GM18907 (cell line): ENCODE results near the gene TMX3.

ENCODE experiments used
- ATAC-seq: cut with Tn5 transposase; IDR thresholded peaks from one replicate; pipeline ENCODE4 v1.9.1; 2021; ENCODE audit warnings: mild to moderate bottlenecking, moderate library complexity; ENCODE audit not compliant: unreplicated experiment

Gene TMX3

GRCh38 chr18:68714712-68715496, at the start of gene TMX3:
Gene TMX3, minus strand, starts transcription at chr18:68715108. Its CDS starts 127 bp downstream, at chr18:68714981.
- peak; percentile 96 for ATAC-seq

- no peak for ATAC-seq
Observed at GRCh38 chr18:68764016-68764415, 49.1 kb upstream of the TMX3 start.

- no peak for ATAC-seq
Observed at GRCh38 chr18:68763083-68763482, 48.2 kb upstream of the TMX3 start.

DNA sequence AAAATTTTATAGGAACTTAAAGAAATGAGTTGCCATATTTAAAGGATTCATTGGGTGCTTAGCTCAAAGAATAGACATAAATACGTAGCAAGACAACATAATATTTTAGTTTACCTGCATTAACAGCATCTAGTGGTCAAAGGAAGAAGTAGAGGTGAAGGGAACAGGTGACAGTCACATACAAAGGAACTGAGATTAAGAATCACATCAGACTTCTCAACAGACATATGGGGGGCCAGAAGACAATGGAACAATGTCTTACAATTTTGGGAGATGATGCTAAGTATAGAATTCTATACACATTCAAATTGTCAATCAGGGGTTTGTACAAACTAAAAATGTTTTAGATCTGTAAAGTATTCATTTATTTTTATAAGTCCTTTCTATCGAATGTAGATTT, 44.4 kb upstream of the TMX3 start:
- ATAC-seq, result no peak

GRCh38 chr18:68757126-68757525, 42.2 kb upstream of the TMX3 start:
- no peak for ATAC-seq

DNA sequence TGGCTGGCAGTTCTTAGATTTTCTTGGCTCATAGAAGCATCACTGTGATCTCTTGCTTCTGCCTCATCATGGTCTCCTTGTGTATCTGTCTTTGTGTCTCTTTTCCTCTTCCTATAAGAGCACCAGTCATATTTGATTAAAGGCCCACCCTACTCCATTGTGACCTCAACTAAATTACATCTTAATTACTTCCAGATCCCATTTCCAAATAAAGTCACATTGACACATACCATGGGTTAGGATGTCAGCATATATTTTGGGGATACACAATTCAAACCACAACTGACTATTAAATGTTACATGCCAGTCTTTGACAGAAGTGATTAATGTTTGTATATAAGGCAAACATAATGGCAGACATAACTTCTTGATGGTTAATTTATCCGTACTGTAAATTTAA, 27.3 kb upstream of the TMX3 start:
- ATAC-seq, result no peak

GRCh38 chr18:68740966-68741365, 26.1 kb upstream of the TMX3 start:
- ATAC-seq, result no peak

DNA sequence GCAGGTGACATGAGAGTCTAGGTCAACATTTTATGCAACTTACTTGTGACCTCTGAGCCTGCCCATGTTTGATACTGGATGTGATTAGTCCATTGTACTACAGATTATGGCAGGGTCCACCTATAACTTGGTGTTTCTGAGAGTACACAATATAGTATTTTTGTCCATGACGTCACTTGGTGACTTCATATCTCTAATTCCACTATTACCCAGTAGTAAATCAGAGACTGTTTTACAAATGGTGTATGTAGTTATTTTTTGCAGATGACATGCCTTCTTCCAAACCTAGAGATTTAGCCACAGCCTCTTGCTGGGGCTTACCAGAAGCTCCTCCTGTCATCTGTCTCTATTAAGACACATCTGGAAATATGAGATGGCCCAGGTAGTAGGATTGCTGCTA, 24.6 kb upstream of the TMX3 start:
- no peak for ATAC-seq

DNA sequence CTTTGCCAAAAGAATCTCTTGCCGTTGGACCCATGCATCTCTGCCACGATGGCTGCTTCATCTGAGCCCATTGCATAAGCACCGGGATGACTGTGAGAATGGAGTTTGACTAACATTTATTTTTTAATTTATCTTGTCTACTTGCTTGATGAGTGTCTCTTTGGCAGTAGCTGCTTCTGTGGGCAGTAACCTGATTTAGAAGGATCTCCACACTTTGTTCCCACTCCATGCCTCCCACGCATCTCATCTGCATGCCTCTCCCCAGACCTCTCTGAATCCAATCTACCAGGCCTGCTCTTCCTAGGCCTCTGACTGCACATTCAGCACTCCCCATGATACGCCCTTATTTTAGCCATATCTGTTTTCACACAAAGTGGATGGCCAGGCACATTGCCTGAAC, 23.7 kb upstream of the TMX3 start:
- no peak for ATAC-seq

DNA sequence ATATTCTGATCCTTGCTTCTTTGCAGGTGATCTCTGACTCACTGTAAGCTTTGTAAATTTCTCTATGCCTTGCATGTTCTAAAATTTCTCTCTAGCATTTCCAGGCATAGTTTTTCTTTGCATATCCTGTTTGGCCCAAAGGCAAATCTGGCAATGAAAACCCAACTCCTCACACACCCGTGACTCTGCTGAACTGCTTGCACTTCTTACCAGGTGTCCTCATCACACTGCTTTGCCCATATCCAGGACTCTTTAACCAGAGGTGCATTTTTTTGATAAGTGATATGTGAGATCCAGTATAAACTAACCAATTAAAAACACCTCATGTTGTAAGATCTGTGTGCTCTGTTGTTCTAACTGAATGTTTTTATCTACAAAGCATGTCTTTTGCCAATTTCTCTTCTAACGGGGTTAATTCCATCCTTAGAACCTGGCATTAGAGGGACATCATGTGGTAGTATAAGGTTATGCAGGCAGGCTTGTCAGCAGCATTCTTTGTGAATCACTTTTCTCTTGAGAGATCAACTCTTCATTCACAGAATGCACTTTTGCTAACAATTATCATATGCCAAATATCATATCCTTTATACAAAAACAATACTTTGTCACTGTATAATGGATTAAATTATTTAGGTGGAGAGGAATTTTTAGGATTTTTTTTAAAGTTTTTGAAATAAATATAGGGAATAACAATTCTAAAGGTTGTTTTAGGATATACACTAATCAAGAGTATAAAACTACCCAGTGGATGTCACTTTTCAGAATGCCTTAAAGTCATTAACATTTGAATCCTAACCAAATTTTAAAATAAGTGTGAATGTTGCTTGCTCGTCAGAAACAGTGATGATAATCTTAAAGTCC, 20.8 kb upstream of the TMX3 start:
- ATAC-seq, result peak; percentile 87

- ATAC-seq, result no peak
Observed at GRCh38 chr18:68734308-68734707, 19.4 kb upstream of the TMX3 start.

DNA sequence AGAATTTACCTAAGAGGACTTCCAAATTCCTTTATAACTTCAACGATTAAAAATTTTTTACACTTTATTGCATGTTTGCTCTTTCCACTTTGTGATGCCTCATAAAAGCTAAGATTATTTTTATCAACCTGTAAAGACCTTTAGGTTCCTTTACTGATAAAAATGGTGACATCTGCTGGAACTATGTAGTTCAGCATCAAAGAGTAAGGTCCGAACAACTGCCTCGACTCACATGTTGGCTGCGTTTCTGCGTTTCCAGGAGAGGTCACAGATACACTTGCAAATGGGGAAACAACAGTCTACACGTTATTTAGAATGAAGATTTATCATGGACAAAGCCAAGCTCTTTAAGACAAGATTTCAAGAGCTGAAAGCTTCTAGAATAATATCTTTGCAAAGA, 18.8 kb upstream of the TMX3 start:
- no peak for ATAC-seq

- no peak for ATAC-seq
Observed at GRCh38 chr18:68728081-68728700, 13.3 kb upstream of the TMX3 start.

DNA sequence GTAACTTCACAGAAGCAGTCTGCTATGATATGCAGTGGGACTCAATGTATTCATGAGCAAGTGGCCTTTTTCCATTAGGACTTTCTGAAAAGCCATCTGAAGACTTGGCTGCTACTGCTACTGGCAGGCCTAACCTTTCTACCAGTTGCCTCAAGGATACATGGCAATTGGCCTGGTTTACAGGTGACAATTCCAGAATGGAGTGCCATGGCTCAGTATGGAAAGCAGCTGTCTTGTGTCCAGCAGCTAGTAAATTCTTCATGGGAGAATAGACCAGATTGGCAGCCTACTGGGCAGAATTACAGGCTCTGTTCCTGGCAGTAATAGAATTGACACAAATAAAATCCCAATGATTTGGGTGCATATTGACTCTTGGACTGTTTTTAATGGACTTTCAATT, 12.6 kb upstream of the TMX3 start:
- no peak for ATAC-seq

DNA sequence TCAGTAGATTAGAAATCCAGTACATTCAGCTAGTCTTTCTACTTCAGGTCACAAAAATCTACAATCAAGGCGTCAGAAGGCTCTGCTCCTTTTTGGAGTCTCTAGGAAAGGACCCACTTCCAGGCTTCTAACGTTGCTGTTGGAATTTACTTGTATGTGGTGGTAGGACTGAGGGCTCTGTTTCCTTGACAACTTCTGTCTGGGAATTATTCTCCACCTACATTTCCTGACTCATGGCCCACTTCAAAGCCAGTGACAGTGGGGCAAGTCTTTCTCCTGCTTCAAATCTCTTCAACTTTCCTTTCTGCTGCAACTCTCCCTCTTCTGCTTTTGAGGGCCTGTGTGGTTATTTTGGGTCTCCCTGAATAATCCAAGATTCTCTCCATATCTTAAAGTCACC, 10.4 kb upstream of the TMX3 start:
- no peak for ATAC-seq

DNA sequence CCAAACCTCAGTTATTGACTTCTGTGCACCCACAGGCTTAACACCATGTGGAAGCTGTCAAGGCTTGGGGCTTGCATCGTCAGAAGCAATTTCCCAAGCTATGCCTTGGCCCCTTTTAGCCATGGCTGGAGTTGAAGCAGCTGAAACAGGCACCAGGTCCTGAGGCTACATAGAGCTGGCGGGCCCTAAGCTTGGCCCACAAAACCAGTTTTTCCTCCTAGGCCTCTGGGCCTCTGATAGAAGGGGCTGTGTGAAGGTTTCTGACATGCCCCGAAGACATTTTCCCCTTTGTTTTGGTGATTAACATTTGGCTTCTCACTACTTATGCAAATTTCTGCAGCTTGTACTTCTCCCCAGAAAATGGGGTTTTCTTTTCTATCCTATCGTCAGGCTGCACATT, 9.1 kb upstream of the TMX3 start:
- ATAC-seq, result no peak

DNA sequence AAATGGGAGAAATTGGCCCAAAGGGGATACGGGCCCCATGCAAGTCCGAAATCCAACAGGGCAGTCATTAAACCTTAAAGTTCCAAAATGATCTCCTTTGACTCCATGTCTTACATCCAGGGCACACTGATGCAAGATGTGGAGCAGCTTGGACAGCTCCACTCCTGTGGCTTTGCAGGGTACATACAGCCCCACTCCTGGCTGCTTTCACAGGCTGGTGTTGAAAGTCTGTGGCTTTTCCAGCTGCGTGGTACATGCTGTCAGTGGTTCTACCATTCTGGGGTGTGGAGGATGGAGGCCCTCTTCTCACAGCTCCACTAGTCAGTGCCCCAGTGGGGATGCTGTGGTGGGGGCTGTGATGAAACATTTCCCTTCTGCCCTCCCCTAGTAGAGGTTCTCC, 8.6 kb upstream of the TMX3 start:
- no peak for ATAC-seq

DNA sequence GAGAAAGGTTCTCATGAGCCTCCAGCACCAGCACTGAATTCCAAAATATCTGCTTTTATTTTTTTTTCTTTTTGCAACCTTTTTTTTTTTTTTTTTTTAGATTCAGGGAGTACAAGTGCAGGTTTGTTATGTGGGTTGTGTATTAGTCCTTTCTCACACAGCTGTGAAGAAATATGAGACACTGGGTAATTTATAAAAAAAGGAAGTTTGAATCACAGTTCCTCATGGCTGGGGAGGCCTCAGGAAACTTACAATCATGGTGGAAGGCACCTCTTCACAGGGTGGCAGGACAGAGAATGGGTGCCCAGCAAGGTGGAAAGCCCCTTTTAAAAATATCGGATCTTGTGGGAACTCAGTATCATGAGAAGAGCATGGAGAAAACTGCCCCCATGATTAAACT, 7.9 kb upstream of the TMX3 start:
- ATAC-seq, result no peak

- peak; percentile 90 for ATAC-seq
Observed at GRCh38 chr18:68721681-68722583, 7.0 kb upstream of the TMX3 start.

DNA sequence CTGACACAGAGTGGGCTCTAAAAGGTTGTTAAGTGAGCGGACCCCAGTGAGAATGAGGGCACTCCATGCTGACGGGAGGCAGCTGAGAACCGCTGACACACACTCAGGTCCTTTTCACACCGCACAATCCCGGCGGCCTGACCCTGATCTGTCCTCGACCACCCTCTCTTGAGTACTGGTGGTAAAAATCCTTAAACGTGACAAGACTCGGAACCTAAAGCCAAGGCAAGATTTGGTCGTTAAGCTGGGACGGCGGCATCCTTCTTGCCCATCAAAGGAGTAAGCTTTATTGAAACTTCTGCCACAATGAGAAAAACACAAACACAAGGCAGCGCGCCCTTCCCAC, 569 bp downstream of the TMX3 start:
- peak; percentile 19 for ATAC-seq

DNA sequence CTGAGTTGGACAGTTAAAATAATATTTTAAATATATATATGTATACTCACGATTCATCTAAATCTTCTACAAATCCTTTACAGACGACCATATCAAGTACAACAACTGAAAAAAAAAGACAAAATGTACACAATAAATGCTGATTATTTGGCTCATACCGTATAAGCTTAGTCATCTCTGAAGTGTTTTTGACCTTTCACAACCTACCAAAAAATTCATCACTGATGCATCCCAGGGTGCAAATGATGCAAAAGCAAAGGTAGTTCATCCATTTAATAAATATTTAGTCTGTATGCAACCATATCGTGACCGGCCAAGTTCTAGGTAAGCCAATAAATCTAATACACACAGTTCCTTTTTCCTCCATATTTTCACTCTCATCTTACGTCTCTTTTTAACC, 1.1 kb downstream of the TMX3 start:
- ATAC-seq, result no peak
